ENCODE measurements around the gene ANK2. TPM values are rescaled to one million over a fixed set of nuclear protein-coding genes. Genes with fewer than 3 reads are reported as not detected.

ANK2 gene
- total RNA-seq, 1 donor from 2014 or later: 35.5 TPM

- Histone ChIP-seq H3K27me3 (ENCODE audit: control insufficient read depth, insufficient read depth, low read length) (no peaks in the 10 kb centered on the region), H3K36me3 (ENCODE audit: control insufficient read depth, insufficient read depth, low read length) (no peaks in the 10 kb centered on the region), H3K4me3 (ENCODE audit: low read depth, low read length) (no peak overlapping the region)
- no peak for DNase-seq (ENCODE audit: low read depth)
- no peak for TF ChIP-seq CTCF (IDR thresholded peaks at IDR 0.05; ENCODE audit: insufficient read depth, low read length, poor library complexity, severe bottlenecking)
Measured at GRCh38 chr4:113316879-113317278, 267.4 kb downstream of the ANK2 start.

GRCh38 chr4:113317523-113317922 lies 268.1 kb downstream of the ANK2 start:
- Histone ChIP-seq H3K36me3 (ENCODE audit: control insufficient read depth, insufficient read depth, low read length) (no peaks in the 10 kb centered on the region), H3K4me3 (ENCODE audit: low read depth, low read length) (no peak overlapping the region), H3K27me3 (ENCODE audit: control insufficient read depth, insufficient read depth, low read length) (no peaks in the 10 kb centered on the region)
- TF ChIP-seq CTCF (IDR thresholded peaks at IDR 0.05; ENCODE audit: insufficient read depth, low read length, poor library complexity, severe bottlenecking): no peak
- DNase-seq (ENCODE audit: low read depth): no peak

GRCh38 chr4:113322736-113323135 lies 273.3 kb downstream of the ANK2 start:
- DNase-seq (ENCODE audit: low read depth): no peak

GRCh38 chr4:113325876-113326615 lies 276.6 kb downstream of the ANK2 start:
- no peak for DNase-seq (ENCODE audit: low read depth)
- Histone ChIP-seq H3K4me3 (ENCODE audit: low read depth, low read length) (no peak overlapping the region), H3K36me3 (ENCODE audit: control insufficient read depth, insufficient read depth, low read length) (no peaks in the 10 kb centered on the region), H3K27me3 (ENCODE audit: control insufficient read depth, insufficient read depth, low read length) (no peaks in the 10 kb centered on the region)
- no peak for TF ChIP-seq CTCF (IDR thresholded peaks at IDR 0.05; ENCODE audit: insufficient read depth, low read length, poor library complexity, severe bottlenecking)

More at GRCh38 chr4:113322736-113323135, 273.3 kb downstream of the ANK2 start:
- no peak overlapping the region for H3K4me3 ChIP-seq (ENCODE audit: low read depth, low read length)
- H3K36me3 ChIP-seq (ENCODE audit: control insufficient read depth, insufficient read depth, low read length): no peaks in the 10 kb centered on the region
- TF ChIP-seq CTCF (IDR thresholded peaks at IDR 0.05; ENCODE audit: insufficient read depth, low read length, poor library complexity, severe bottlenecking): no peak
- H3K27me3 ChIP-seq (ENCODE audit: control insufficient read depth, insufficient read depth, low read length): no peaks in the 10 kb centered on the region

- no peaks in the 10 kb centered on the region for H3K36me3 ChIP-seq (ENCODE audit: control insufficient read depth, insufficient read depth, low read length)
- no peak for TF ChIP-seq CTCF (IDR thresholded peaks at IDR 0.05; ENCODE audit: insufficient read depth, low read length, poor library complexity, severe bottlenecking)
- H3K4me3 ChIP-seq (ENCODE audit: low read depth, low read length): no peak overlapping the region
- no peaks in the 10 kb centered on the region for H3K27me3 ChIP-seq (ENCODE audit: control insufficient read depth, insufficient read depth, low read length)
- no peak for DNase-seq (ENCODE audit: low read depth)
Measured at GRCh38 chr4:113327494-113327893, 278.0 kb downstream of the ANK2 start.

GRCh38 chr4:113328514-113328913 lies 279.1 kb downstream of the ANK2 start:
- H3K4me3 ChIP-seq (ENCODE audit: low read depth, low read length): no peak overlapping the region
- H3K36me3 ChIP-seq (ENCODE audit: control insufficient read depth, insufficient read depth, low read length): no peaks in the 10 kb centered on the region
- no peaks in the 10 kb centered on the region for H3K27me3 ChIP-seq (ENCODE audit: control insufficient read depth, insufficient read depth, low read length)
- peak; percentile 28 for TF ChIP-seq CTCF (IDR thresholded peaks at IDR 0.05; ENCODE audit: insufficient read depth, low read length, poor library complexity, severe bottlenecking)
- DNase-seq (ENCODE audit: low read depth): no peak
